Hematopoietic multipotent progenitor cell treated with erythropoietin and hydrocortisone succinate and interleukin-3 and kit ligand, for 15 days (in vitro differentiated cells): Measurements from ENCODE around the gene ZFP3.
"Not testable (repeated sequence)": the region's sequence is repeated elsewhere in the genome, so short reads cannot be mapped to it uniquely, and the experiment has no call there.

Experiments
- DNase-seq: peaks from one replicate; pipeline ENCODE4 v3.0.0-alpha.2; 2015; ENCODE audit warnings: low spot score

ZFP3 gene

DNA sequence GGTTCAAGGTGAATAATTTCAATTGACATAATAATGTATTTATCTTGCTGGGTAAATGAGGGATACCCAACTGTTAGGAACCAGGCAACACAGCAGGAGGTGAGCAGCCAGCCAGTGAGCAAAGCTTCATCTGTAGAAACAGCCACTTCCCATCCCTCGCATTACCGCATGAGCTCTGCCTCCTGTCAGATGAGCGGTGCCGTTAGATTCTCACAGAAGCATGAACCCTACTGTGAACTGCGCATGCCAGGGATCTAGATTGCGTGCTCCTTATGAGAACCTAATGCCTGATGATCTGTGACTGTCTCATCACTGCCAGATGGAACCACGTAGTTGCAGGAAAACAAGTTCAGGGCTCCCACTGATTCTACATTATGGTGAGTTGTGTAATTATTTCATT is 46.6 kb downstream of the ZFP3 start:
- not testable (repeated sequence) for DNase-seq

- no peak for DNase-seq
Measured at GRCh38 chr17:5126719-5127488, 48.6 kb downstream of the ZFP3 start.

DNA sequence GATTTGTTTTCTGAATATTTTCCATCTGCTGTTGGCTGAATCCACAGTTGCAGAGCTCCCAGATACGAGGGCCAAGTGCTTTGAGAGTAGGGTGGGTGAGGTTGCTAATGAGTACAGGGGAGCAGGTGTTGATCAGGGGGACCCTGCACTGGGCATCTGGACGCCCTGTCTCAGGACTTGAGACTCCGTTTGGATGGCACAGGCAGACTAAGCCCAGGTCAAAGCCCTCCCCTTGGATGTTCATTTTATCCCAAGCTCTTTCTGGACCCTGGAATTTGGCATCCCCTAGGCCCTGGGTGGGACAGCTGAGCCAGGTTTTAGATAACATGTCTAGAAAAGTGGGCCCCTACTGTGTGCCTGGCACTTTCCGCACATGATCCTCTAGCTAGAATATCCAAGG is 49.6 kb downstream of the ZFP3 start:
- DNase-seq, result no peak

GRCh38 chr17:5128387-5128786 is 50.1 kb downstream of the ZFP3 start:
- not testable (repeated sequence) for DNase-seq

DNA sequence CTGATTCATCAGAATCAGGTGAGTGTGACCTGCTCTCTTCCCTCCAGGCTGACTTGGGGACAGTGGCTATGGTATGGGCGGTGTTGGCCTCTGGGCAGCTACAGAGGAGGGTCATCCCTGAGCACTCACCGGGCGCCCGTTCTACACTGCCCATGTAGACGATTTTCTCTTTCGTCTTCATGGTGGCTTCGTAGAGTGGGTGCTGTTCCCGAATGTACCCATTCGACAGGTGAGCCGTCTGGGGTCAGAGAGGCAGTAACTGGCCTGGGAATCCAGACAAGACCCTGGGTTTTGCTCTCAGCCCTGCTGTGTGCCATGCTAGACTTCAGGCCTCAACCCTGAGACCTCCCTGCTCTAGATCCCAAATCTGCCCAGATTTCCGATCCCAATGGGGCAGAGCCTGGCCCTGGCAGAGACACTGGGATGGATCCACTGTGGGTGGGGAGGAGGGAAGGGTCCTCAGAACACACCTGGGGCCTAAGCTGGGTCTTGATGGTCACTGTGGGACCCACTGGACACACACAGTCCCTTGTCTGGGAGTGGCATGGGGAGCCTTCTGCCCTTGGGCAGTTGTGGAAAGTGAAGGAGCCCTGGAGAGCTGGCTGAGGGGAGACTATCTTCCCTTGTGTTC is 50.8 kb downstream of the ZFP3 start:
- DNase-seq, result no peak

DNA sequence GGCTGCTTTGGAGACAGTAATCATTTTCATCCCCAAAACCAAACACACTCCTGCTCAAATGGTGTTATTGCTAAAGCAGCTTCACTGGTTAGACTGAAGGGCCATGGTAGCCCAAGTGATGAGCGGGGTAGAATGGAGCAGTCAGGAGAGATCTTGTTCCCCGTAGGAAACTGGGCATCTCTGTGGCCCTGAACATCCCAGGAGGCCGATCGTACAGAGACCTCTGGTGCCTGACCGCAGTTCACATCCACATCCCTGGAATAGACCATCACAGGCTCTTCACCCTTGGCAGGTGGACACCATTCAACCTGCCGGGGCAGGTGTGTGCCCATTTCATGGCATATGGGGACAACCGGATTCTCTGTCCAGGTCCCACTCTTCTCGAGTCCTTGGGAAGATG is 51.5 kb downstream of the ZFP3 start:
- DNase-seq, result not testable (repeated sequence)

DNA sequence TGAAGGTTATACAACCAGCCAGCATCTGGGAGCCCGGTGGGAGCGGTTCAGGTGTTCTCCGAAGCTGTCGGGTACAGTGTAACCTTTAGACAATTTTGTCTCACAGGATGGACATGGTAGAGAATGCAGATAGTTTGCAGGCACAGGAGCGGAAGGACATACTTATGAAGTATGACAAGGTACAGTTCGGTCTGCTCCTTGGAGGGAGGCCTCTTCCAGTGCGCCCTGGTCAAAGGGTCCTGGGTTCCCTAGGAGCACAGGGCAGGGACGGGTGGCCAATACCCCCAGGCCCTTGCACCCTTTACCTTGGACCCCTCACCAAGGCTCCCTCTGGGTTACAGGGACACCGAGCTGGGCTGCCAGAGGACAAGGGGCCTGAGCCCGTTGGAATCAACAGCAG is 52.0 kb downstream of the ZFP3 start:
- not testable (repeated sequence) for DNase-seq

- DNase-seq, result not testable (repeated sequence)
Measured at GRCh38 chr17:5130687-5131086, 52.4 kb downstream of the ZFP3 start.

- DNase-seq, result no peak
Measured at GRCh38 chr17:5131146-5131715, 53.0 kb downstream of the ZFP3 start.

- DNase-seq, result not testable (repeated sequence)
Measured at GRCh38 chr17:5131799-5132502, 53.7 kb downstream of the ZFP3 start.

- not testable (repeated sequence) for DNase-seq
Measured at GRCh38 chr17:5132503-5133225, 54.4 kb downstream of the ZFP3 start.

DNA sequence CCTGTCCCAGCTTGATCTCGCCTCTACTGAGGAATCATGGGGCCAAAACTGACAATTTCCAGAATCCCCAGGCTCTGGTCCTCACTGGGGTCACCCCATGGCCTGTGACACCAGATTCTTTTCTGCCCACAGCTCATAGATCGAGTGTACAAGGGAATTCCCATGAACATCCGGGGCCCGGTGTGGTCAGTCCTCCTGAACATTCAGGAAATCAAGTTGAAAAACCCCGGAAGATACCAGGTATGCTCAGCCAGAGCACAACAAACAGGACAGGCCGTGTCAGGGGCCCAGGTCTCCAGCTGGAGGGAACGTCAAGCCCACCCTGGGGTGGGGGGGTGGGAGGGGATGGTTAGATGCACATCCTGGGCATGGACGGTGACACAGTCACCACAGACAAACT is 55.0 kb downstream of the ZFP3 start:
- no peak for DNase-seq

DNA sequence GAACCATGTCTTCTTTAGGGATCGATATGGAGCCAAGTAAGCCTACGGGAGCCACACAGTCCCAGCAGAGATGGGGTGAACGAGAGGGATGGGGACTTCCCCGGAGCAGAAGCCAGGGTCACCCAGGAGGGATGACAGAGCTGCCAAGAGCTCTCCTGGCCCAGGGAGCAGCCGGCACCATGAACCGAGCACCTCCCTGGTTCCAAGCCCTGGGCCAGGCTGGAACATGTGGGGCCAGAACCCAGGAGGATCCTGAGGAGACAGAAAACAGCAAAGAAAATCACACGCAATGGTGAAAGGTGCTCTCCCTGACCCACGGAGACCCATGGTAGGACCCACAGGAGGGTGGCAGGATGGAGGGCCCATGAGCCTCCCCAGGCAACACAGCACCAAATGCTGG is 55.7 kb downstream of the ZFP3 start:
- DNase-seq, result not testable (repeated sequence)

GRCh38 chr17:5134571-5134970 is 56.3 kb downstream of the ZFP3 start:
- not testable (repeated sequence) for DNase-seq

DNA sequence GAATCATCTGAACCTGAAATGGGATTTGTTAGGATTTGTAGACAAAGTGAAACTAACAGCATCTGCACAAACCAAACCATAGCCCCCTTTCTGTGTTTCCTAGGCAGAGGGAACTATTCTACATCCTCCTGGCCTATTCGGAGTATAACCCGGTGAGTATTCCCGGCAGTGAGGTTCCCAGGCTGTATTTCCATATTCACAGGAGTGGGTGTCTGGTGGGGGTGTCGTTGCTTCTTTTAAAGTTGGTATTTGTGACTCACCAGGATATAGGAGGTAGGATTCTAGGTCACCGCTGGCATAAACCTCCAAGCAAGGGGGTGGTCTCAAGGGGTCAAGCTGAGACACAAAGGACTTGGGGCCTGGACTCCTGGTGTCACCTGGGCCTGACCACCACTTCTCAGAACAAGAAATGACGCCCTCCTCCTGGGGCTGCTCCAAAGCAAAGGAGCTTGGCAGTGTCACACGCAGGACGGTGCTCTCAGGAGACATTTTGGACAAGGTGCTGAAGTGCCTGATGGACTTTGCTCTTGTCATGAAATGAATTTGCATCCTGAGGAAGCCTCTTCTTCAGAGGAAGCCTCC is 57.0 kb downstream of the ZFP3 start:
- DNase-seq, result not testable (repeated sequence)

DNA sequence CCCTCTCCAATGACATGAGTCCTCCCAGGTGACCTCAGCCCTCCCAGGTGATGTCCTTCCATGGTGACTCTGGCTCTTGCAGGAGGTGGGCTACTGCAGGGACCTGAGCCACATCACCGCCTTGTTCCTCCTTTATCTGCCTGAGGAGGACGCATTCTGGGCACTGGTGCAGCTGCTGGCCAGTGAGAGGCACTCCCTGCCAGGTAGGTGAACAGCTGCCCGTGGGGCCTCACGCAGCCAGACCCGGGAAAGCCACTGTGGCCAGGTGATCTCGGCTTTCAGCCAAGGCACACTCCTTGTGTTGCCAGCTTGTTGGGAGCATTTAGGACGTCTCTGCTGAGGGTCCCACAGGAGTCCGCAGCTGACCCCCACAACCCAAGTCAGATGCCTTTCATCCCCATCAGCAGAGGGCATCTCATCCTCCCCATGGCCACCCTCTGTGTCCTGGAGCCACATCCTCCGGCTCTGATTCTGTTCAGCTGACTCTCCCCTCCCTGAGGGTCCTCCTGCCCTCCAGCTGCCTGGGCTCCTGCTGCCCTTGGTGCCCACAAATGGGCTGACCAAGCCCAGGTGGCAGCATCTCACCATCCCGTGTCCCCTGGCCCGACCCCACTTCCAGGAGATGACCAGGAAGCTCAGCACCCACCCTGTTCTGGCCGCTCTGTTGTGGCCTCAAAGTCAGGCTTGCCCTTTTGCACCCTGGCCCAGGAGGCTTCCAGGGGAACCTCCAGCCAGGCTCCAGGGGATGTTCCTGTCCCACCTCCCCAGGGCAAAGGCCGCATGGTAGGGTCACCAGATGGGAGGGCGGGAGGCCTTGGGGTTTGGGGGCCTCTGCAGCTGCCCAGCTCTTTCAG is 57.7 kb downstream of the ZFP3 start:
- no peak for DNase-seq

DNA sequence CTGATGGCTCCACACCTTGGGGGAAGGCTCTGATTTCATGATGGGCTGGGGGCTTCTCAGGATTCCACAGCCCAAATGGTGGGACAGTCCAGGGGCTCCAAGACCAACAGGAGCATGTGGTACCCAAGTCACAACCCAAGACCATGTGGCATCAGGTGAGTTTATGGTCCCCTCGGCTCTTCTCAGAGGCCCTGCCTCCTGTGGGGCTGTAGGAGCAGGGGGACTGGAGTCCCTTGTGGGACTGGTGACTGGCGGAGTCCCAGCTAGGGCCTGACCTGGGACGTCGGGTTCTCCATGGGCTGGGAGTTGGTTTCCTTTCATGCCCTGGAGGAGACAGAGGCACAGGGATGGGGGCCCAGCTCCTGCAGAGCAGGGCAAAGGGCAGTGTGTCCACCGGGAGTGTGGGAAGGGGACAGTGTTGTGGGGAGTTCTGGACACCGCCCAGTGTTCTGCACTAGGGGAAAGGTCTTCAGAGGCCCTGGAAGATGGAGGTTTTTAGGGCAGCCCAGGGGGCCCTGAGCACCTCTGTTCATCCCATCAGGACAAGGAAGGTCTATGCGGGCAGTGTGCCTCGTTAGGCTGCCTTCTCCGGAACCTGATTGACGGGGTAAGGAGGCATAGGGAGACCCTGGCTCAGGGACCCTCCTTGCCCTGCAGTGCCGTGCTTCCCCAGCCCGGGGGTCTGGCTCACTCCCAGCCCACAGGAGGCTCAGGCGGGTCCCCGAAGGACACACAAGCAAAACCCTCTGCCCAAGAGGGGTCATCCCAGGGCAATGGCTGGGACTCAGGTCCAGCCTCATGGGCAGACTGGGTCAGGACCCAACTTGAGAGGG is 58.5 kb downstream of the ZFP3 start:
- not testable (repeated sequence) for DNase-seq

DNA sequence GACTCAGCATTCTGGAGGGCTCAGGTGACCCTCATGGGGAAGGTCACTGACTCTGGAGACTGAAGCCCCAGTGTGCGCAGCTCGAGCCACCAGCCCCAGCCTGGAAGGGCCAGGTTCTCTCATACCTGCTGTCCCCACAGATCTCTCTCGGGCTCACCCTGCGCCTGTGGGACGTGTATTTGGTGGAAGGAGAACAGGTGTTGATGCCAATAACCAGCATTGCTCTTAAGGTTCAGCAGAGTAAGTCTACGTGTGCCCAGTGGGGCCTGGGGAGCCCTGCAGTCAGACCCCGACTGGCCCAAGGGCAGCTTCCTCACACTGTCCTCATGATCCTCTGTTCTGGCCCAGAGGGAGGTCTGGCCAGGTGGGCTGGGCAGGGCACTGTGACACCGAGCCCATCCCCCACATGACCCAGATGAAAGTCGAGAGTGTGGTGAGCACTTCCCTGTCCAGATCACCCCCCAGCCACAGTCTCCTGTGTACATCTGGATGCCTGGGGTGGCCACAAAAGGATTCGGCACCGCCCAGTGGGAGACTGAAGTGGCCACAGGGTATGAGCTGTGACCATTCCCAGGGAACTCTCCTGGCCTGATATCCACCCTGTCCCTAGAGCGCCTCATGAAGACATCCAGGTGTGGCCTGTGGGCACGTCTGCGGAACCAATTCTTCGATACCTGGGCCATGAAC is 59.4 kb downstream of the ZFP3 start:
- not testable (repeated sequence) for DNase-seq

GRCh38 chr17:5138198-5138544 is 59.9 kb downstream of the ZFP3 start:
- not testable (repeated sequence) for DNase-seq
